HG03558 (cell line): ENCODE data around the gene DNAH2.

Source experiments
- ATAC-seq: cut with Tn5 transposase; IDR thresholded peaks from one replicate; pipeline ENCODE4 v1.9.1; 2021; ENCODE audit warnings: moderate number of reproducible peaks; ENCODE audit not compliant: unreplicated experiment; ENCODE audit errors: extremely low read depth

DNAH2 gene, protein sequence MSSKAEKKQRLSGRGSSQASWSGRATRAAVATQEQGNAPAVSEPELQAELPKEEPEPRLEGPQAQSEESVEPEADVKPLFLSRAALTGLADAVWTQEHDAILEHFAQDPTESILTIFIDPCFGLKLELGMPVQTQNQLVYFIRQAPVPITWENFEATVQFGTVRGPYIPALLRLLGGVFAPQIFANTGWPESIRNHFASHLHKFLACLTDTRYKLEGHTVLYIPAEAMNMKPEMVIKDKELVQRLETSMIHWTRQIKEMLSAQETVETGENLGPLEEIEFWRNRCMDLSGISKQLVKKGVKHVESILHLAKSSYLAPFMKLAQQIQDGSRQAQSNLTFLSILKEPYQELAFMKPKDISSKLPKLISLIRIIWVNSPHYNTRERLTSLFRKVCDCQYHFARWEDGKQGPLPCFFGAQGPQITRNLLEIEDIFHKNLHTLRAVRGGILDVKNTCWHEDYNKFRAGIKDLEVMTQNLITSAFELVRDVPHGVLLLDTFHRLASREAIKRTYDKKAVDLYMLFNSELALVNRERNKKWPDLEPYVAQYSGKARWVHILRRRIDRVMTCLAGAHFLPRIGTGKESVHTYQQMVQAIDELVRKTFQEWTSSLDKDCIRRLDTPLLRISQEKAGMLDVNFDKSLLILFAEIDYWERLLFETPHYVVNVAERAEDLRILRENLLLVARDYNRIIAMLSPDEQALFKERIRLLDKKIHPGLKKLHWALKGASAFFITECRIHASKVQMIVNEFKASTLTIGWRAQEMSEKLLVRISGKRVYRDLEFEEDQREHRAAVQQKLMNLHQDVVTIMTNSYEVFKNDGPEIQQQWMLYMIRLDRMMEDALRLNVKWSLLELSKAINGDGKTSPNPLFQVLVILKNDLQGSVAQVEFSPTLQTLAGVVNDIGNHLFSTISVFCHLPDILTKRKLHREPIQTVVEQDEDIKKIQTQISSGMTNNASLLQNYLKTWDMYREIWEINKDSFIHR (N-terminal part only)

DNA sequence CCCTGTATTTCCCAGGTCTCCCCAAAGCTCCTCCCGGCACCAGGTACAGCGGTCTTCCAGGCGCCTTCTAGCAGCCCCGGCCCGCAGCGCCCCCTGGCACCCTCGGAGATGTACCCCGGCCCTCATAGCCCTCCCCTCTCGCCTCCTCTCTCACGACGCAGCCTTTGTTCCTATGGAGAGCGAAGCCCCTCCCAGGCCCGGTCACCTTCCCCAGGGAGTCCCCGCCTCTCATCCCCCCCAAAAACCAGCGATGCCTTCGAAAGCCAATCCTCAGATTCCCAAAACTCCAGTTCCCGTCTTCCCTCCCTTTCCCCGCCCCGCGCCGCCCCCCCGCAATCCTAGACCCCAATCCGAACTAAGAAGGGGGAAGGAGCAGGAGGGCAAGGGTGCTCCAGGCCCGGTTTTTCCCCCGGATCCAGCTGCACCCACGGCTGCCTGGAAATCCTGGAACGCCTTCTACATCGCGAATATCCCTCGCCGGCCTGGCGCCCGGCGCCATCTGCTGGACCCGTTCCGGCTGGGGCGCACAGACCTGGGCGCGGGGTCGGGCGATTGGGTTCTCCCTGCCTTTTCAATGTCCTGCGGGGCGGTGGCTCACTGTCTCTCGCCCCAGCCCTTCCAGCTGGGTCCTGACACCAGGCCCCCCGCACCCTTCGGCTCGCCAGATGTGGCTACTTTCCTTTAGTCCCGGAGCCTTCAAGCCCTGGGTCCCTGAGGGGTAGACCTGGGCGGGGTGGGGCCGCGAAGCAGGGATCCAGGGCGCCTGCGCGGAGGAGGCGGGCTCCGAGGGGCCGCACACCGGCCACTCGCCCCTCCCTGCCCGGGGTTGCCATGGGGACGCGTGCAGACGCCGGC lies at the start of gene DNAH2:
Gene DNAH2 (plus strand): TSS at position 844 of the 855 bp plus-strand sequence. CDS start 1,991 bp downstream, outside the sequence.
- no peak for ATAC-seq

DNA sequence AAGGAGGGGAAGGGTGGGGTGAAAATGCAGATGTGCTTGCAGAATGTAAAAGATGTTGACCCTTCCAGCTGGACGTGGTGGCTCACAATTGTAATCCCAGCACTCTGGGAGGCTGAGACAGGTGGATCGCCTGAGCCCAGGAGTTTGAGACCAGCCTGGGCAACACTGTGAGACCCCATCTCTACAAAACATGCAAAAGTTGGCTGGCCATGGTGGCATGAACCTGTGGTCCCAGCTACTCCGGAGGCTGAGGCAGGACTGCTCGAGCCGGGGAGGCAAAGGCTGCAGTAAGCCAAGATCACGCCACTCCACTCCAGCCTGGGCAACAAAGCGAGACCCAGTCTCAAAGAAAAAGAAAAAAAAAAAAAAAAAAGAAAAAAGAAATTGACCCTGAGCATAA lies 49.1 kb upstream of the DNAH2 start:
- ATAC-seq = no peak

DNA sequence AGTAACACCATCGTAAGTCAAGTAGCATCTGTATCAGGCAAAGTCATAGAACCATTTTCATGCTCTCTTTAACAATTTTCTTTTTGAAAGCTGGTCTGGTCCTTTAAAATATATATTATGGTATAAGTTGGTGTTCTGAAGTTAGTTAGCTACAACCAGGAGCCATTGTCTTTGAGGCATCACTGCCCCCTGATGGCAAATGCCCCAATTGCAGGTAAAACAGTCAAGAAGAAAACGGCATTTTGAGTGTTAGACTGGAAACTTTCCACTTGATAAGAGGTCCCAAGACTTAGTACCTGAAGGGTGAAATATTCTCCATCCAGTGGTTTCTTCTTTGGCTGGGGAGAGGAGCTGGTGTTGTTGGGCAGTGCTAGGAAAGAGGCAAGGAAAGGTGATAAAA lies 44.3 kb upstream of the DNAH2 start:
- ATAC-seq = no peak

DNA sequence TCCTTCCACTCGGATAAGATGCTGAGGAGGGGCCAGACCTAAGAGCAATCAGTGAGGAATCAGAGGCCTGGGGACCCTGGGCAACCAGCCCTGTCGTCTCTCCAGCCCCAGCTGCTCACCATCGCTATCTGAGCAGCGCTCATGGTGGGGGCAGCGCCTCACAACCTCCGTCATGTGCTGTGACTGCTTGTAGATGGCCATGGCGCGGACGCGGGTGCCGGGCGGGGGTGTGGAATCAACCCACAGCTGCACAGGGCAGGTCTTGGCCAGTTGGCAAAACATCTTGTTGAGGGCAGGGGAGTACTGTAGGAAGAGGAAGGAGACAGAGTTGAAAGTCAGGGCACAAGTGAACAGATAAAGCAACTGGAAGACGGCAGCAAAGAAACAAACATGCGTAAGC lies 42.6 kb upstream of the DNAH2 start:
- no peak for ATAC-seq

DNA sequence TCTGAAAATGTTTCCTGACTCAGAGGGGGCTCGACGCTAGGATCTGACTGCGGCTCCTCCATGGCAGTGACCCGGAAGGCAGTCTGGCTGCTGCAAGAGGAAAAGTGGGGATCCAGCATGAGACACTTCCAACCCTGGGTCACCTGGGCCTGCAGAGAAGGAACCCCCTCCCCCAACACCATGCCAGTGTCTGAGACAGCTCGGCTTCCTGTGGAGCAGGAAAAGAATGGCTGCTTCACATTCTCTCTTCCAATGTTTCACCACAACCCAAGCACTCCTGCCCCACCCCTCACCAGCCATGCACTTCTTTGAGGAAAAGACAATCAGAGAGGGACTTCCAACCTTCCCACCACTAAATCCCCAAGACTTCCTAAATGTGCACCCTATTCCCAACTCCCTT lies 41.0 kb upstream of the DNAH2 start:
- no peak for ATAC-seq

DNA sequence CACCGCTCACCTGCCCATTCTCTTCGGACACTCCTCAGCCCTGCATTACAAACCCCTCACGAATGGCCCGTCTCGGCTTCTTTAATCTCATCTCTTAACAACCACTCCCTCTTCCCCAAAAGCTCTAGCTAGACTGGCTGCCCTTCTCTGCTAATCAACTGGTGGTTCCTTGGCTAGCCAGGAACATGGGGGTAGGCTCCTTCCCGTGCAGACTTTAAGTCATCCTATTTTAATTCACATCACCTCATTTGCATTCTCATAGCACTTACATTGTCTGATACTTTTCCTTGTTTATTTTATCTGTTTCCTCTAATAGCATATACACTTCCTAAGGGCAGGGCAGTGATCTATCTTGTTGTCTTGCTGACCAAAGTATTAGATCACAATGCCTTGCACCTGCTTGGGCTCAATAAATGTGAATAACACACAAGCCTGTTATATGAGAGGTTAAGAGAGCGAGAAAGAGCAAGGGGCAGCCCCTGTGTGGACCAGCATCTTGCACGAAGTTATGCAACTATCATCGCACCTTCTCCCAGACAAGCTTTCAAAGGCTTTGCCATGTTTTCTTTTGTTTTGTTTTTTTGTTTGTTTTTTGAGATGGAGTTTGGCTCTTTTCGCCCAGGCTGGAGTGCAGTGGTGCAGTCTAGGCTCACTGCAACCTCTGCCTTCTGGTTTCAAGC lies 40.0 kb upstream of the DNAH2 start:
- ATAC-seq = no peak

DNA sequence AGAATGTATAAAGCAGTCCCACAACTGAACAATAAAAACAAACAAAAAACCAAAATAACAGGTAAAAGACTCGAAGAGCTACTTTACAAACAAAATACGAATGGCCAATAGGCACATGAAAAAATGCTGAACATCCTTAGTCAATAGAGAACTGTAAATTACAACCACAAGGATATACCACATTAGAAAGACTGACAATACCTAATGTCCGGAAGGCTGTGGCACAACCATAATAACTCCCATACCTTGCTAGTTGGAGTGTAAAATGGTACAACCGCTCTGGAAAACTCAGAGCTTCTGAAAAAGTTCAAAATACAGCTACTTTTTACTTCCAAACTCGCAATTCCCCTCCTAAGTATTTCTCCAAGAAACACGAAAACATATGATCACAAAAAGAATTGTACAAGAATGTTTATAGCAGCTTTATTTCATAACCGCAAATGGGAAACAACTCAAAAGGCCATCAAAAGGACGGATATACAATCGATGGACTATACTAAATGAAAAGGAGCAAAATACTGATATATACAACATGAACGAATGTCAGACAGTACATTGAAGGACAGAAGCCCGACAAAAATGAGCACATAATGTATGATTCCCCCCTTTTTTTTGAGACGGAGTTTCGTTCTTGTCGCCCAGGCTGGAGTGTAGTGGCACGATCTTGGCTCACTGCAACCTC lies 32.6 kb upstream of the DNAH2 start:
- ATAC-seq = no peak

DNA sequence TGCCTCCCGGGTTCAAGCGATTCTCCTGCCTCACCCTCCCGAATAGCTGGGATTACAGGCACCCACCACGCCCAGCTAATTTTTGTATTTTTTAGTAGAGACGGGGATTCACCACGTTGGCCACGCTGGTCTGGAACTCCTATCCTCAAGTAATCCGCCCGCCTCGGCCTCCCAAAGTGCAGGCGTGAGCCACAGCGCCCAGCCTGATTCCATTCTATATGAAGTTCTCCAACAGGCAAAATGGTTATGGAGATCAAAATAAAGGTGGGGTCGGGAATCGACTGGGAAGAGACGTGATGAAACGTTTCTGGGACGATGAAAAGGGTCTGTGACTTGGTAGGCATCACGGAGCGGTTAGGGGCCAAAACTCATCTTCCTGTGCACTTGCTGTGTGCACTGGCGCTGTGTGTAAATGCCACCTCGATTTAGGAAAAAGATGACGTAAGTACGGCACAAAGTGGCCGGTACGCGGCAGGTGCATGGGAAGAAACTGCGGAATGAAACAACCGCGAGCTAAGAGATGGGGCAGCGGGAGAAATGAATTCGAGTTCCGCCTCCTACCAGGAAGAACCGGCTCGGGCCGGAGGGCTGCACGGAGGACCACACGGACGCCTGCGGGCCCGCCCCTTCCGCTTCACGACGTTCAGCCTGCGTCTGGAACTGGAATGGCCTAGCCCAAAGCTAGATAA lies 31.9 kb upstream of the DNAH2 start:
- ATAC-seq = no peak

DNA sequence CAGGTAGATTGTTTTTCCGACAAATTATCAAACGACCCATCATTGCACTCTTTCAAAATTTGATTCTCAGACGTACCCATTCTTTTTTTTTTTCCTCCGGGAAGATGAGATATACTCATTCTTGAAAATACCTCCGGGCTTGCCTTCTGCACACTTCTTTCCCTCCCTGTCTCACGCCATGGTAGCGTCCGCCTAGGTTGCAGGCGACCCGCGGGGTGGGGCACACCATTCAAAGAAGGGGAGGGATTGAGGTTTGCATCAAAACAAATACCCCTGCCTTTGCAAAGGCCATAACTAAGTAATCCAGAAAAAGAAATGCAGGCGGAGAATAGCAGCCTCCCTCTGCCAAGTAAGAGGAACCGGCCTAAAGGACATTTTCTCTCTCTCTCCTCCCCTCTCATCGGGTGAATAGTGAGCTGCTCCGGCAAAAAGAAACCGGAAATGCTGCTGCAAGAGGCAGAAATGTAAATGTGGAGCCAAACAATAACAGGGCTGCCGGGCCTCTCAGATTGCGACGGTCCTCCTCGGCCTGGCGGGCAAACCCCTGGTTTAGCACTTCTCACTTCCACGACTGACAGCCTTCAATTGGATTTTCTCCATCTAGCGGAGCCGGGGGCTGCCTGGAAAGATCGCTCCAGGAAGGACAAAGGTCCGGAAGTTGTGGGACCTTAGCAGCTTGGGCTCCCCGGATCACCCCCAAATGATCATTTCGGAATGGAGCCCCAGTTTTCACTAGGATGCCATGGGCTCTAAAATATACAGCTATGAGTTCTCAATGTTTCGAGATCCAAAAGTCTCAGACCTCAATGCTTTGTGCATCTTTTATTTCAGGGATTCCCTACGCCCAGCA lies 31.1 kb upstream of the DNAH2 start:
- ATAC-seq = no peak

DNA sequence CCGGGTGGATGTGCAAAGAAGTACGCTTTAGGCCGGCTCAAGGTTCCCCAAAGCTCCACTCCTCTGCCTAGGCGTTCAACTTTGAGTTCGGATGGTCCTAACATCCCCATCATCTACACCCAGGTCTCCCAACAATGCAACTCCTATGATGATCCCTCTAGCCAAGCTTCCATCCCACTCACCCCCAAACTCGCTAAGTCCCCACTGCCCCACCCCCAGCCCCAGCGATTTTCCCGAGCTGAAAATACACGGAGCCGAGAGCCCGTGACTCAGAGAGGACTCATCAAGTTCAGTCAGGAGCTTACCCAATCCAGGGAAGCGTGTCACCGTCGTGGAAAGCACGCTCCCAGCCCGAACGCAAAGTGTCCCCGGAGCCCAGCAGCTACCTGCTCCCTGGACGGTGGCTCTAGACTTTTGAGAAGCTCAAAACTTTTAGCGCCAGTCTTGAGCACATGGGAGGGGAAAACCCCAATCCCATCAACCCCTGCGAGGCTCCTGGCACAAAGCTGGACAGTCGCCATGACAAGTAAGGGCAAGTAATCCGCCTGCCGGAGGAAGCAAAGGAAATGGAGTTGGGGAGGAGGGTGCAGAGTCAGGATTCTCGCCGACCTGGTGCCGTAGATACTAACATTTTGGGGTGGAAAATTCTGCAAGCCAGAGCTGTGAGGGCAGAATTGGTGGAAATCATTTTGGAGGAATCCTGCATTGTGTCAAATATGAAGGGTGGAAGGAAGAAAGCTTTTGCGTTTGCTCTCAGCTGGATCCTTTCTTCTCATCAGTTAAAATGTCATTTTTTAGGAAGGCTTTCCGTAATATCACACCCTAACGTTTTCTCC lies 30.3 kb upstream of the DNAH2 start, which contains the start of gene TP53:
Gene TP53 (minus strand): TSS at position 419 of the 836 bp plus-strand sequence. CDS start 10,896 bp downstream, outside the sequence.
- ATAC-seq = no peak

DNA sequence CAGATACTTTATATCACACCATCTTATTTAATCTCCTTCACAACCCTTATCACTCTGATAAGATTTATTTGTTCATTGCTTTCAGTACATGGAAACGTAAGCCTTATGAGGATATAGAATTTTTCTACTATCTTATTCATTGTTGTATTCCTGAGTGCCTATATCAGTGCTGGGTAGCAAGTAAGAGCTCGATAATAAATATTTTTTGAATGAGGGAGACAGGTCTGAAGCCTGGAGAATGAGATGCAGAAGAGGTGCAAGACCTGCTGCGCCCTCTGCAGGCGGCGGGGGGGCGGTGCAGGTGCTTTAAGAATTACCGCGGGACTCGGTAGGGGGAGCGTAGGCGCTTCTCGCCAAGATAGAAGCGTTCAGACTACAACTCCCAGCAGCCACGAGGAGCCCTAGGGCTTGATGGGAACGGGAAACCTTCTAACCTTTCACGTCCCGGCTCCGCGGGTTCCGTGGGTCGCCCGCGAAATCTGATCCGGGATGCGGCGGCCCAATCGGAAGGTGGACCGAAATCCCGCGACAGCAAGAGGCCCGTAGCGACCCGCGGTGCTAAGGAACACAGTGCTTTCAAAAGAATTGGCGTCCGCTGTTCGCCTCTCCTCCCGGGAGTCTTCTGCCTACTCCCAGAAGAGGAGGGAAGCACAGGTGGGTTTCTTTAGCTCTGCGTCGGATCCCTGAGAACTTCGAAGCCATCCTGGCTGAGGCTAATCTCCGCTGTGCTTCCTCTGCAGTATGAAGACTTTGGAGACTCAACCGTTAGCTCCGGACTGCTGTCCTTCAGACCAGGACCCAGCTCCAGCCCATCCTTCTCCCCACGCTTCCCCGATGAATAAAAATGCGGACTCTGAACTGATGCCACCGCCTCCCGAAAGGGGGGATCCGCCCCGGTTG lies 29.4 kb upstream of the DNAH2 start, which contains the start of gene WRAP53:
Gene WRAP53 (plus strand): TSS at position 570 of the 900 bp plus-strand sequence. CDS start 172 bp downstream, at position 742.
- peak; percentile 51 for ATAC-seq

DNA sequence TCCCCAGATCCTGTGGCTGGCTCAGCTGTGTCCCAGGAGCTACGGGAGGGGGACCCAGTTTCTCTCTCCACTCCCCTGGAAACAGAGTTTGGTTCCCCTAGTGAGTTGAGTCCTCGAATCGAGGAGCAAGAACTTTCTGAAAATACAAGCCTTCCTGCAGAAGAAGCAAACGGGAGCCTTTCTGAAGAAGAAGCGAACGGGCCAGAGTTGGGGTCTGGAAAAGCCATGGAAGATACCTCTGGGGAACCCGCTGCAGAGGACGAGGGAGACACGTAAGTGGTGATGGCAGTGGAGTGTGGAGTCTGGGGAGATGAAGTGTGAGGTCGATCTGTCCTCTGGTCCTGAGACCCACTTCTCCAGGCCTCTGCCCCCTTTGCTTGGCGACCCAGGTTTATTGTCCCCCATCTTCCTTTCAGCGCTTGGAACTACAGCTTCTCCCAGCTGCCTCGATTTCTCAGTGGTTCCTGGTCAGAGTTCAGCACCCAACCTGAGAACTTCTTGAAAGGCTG lies 28.7 kb upstream of the DNAH2 start:
- no peak for ATAC-seq

DNA sequence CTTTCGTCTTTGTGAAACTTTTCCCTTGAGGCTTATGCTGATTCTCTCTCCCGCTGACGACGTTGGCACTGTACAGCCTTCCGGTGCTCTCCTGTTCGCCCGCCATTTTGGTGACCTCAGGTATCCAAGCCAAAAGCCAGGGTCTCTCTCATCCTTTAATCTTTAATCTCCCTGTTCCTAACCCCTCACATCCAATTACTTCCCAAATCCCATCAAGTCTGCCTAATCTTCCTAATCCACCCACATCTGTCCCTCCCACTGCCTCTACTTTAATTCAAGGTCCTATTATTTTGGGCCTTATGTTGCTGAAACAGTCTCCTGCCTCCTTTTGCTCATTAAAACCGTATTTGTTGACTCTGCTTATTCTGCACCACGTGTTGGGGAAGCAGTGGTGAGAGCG lies 22.0 kb upstream of the DNAH2 start:
- no peak for ATAC-seq

DNA sequence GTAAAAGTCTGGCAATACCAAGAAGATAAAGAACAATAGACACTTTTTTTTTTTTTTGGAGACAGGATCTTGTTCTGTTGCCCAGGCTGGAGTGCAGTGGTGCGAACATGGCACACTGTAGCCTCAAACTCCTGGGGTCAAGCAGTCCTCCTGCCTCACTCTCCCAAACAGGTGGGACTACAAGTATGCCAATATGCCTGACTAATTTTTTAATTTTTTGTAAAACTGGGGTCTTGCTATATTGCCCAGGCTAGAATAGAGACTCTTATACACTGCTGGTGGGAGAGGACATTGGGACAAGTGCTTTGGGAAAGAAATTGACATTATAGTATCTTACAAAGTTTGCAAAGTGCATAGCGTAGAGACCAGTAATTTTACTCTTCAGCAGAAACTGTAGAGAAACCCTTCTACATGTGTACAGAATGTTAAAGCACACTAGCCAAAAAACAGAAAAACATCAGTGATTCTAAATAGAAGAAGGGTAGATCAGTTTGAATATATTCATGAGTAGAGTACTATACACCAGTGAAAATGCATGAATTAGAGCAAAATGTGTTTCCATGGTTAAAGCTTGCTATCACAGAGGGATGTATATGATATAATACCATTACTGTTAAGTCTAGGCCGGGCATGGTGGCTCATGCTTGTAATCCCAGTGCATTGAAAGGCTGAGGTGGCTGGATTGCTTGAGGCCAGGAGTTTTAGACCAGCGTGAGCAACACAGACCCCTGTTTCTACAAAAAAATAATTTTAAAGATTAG lies 19.5 kb upstream of the DNAH2 start:
- no peak for ATAC-seq

DNA sequence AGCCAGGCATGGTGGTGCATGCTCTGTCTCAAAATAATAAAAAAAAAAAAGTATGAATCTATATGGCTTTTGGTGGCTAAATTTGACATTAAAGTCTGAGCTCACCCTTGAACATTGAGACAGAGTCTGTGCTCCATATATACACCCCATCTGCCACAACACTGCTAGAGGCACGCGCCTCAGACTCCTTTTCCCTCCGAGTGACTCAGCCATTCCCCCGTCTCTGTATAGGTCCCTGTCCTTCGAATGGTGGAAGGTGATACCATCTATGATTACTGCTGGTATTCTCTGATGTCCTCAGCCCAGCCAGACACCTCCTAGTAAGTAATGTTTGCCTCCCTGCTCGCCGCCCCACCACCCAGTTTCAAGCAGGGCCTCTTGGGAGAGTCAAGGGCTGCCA lies 17.0 kb upstream of the DNAH2 start:
- no peak for ATAC-seq
